Measurements from ENCODE around the gene SLC13A3.
"Not testable (repeated sequence)": the region's sequence is repeated elsewhere in the genome, so short reads cannot be mapped to it uniquely, and the experiment has no call there.

SLC13A3 gene

GRCh38 chr20:46681032-46681854 lies 30.0 kb upstream of the SLC13A3 start:
- DNase-seq (ENCODE audit: low read depth in 3 of 3): peak; percentile 41 to 49 (median 41)

DNA sequence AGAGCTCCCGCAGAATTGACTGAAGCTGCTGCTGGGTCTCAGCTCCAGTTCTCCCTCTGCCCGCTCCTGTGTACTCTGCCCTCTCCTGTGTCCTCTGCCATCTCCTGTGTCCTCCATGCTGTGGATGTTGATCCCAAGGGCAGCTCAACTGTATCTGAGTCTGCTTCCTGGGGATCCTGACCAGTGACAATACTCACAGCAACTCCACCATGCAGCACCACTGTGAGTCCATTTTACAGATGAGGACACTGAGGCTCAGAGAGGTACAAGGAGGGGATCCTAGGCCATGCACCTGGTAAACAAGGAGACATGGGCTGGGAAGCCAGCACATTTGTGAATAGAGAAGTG lies 29.4 kb upstream of the SLC13A3 start:
- no peak for DNase-seq (ENCODE audit: low read depth in 3 of 3)

GRCh38 chr20:46678516-46678915 lies 27.3 kb upstream of the SLC13A3 start:
- no peak for DNase-seq (ENCODE audit: low read depth in 3 of 3)

GRCh38 chr20:46677608-46678007 lies 26.3 kb upstream of the SLC13A3 start:
- no peak for DNase-seq (ENCODE audit: low read depth in 3 of 3)

GRCh38 chr20:46676649-46677316 lies 25.5 kb upstream of the SLC13A3 start:
- not testable (repeated sequence) for DNase-seq (ENCODE audit: low read depth in 3 of 3)

- DNase-seq (ENCODE audit: low read depth in 3 of 3): no peak
Measured at GRCh38 chr20:46674253-46675083, 23.2 kb upstream of the SLC13A3 start.

GRCh38 chr20:46673394-46674252 lies 22.4 kb upstream of the SLC13A3 start:
- no peak for DNase-seq (ENCODE audit: low read depth in 3 of 3)

DNA sequence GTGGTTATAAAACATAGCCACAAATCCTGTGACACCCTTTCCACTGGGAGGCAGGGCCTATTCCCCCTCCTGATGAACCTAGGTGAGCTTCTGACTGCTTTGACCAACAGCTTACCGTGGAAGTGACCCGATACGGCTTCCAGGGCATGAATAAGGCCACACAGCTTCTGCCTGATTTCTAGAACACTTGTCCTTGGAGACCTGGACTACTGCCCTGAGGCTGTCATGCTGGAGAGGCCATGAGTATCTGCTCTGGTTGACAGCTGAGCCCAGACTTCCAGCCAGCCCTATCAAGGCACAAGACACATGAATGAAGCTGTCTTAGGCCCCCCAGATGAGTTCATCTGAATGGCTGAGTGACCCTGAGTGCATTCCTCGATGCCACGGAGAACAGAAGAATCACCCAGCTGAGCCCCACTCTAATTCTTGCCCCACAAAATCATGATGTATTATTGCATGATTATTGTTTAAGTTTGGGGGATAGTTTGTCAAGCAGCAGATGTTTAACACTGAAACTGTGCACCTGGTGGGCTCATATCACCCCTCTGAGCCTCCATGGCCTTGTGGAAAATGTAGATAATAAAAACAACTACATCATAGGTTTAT lies 21.4 kb upstream of the SLC13A3 start:
- no peak for DNase-seq (ENCODE audit: low read depth in 3 of 3)

GRCh38 chr20:46671866-46672542 lies 20.7 kb upstream of the SLC13A3 start:
- no peak for DNase-seq (ENCODE audit: low read depth in 3 of 3)

- no peak for DNase-seq (ENCODE audit: low read depth in 3 of 3)
Measured at GRCh38 chr20:46670585-46671584, 19.6 kb upstream of the SLC13A3 start.

GRCh38 chr20:46670228-46670584 lies 18.9 kb upstream of the SLC13A3 start:
- no peak for DNase-seq (ENCODE audit: low read depth in 3 of 3)

GRCh38 chr20:46666818-46667515 lies 15.7 kb upstream of the SLC13A3 start:
- DNase-seq (ENCODE audit: low read depth in 3 of 3): no peak

DNA sequence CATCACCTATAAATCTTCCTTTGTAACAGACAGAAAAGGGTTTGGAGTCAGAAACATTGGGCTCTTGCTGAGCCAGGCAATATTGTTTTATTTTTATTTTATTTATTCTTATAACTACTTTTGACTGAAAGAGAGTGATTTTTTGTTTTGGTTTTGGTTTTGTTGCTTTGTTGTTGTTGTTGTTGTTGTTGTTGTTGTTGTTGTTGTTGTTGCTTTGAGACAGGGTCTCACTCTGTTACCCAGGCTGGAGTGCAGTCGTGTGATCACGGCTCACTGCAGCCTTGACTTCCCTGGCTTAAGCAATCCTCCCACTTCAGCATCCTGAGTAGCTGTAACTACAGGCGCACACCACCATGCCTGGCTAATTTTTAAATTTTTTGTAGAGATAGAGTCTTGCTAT lies 15.0 kb upstream of the SLC13A3 start:
- no peak for DNase-seq (ENCODE audit: low read depth in 3 of 3)

GRCh38 chr20:46665602-46666001 lies 14.3 kb upstream of the SLC13A3 start:
- DNase-seq (ENCODE audit: low read depth in 3 of 3): no peak

DNA sequence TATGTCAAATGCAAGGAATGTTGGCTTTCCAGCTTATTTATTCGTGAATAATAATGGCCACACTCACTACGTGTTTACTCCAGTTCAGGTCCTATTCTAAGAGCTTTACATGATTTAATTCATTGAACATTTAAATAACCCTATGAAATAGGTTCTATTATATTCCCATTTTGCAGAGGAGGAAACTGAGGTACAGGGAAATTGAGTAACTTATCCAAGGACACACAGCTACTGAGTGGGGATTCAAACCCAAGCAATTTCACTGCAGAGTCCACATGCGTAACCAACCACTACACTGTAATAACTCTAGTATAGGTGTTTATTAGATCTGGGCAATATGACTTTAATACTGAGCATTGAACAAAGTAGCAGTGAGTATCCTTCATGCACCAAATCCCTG lies 12.3 kb upstream of the SLC13A3 start:
- no peak for DNase-seq (ENCODE audit: low read depth in 3 of 3)

DNA sequence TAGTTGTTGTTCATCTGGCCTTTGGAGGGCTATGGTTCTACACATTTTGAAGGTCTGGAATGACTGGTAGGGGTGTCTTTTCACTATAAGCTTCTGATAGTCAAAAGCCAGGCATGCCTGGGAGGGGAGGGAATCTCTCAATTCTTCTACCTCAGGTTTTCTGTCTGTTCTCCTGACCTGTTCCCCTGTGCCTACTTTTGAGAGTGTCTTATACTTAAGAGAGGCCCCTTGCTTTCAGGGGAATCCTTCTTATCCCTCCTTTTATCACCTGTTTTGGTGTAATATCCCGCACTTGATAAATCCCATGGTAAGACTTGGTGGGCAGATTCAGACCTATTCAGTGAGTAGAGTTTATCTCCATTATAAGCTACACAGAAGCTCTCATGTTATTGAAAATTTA lies 10.4 kb upstream of the SLC13A3 start:
- no peak for DNase-seq (ENCODE audit: low read depth in 3 of 3)

- DNase-seq (ENCODE audit: low read depth in 3 of 3): no peak
Measured at GRCh38 chr20:46660487-46660886, 9.2 kb upstream of the SLC13A3 start.

DNA sequence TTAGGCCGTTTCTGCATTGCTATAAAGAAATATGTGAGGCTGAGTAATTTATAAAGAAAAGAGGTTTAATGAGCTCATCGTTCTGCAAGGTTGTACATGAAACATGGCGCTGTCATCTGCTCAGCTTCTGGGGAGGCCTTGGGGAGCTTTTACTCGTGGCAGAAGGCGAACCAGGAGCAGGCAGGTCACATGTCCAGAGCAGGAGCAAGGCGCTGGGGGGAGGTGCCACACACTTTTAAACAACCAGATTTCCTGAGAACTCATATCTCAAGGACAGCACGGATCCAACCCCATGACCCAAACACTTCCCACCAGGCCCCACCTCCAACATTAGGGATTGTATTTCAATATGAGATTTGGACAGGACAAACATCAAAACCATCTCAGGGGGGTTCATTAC lies 6.4 kb upstream of the SLC13A3 start:
- no peak for DNase-seq (ENCODE audit: low read depth in 3 of 3)

GRCh38 chr20:46657137-46657536 lies 5.9 kb upstream of the SLC13A3 start:
- no peak for DNase-seq (ENCODE audit: low read depth in 3 of 3)
